DOHH2 (cell line): ENCODE results near the gene DES.

ENCODE experiments used
- H3F3A ChIP-seq: fragments of 200-600 bp; sonication (generic), shearing (Covaris generic); 2 replicates; pipeline ENCODE4 v1.6.0; 2016; ENCODE audit warnings: antibody characterized with exemption, mild to moderate bottlenecking; ENCODE audit not compliant: control insufficient read depth, insufficient read depth
- H3K27ac ChIP-seq: fragments of 200-600 bp; sonication (generic); 2 replicates; pipeline ENCODE4 v1.5.1; 2014; ENCODE audit warnings: low read depth, mild to moderate bottlenecking, low read length, moderate library complexity
- H3K27me3 ChIP-seq: fragments of 200-600 bp; sonication (generic); 2 replicates; pipeline ENCODE4 v1.6.1; 2014; ENCODE audit warnings: mild to moderate bottlenecking, low read length, mixed read lengths; ENCODE audit not compliant: control insufficient read depth
- H3K36me3 ChIP-seq: fragments of 200-600 bp; sonication (generic); 2 replicates; pipeline ENCODE4 v1.6.1; 2014; ENCODE audit warnings: mild to moderate bottlenecking, low read length, moderate library complexity, mixed read lengths; ENCODE audit not compliant: control insufficient read depth
- H3K4me1 ChIP-seq: fragments of 200-600 bp; sonication (generic); 2 replicates; pipeline ENCODE4 v1.6.1; 2014; ENCODE audit warnings: mild to moderate bottlenecking, low read length, mixed read lengths; ENCODE audit not compliant: control insufficient read depth
- H3K4me2 ChIP-seq: fragments of 200-600 bp; sonication (generic); 2 replicates; pipeline ENCODE4 v1.6.0; 2014; ENCODE audit warnings: mild to moderate bottlenecking, low read length, moderate library complexity
- H3K4me3 ChIP-seq: fragments of 200-600 bp; sonication (generic); 2 replicates; pipeline ENCODE4 v1.5.1; 2014; ENCODE audit warnings: mild to moderate bottlenecking, low read length, mixed read lengths
- H3K79me2 ChIP-seq: fragments of 200-600 bp; sonication (generic); 2 replicates; pipeline ENCODE4 v1.6.1; 2014; ENCODE audit warnings: mild to moderate bottlenecking, low read length, mixed read lengths; ENCODE audit not compliant: control insufficient read depth
- H3K9me2 ChIP-seq: fragments of 200-600 bp; sonication (generic); replicated peaks from 2 replicates; pipeline ENCODE4 v1.6.1; 2014; ENCODE audit warnings: mild to moderate bottlenecking, low read length, mixed read lengths; ENCODE audit not compliant: control insufficient read depth
- H3K9me3 ChIP-seq: fragments of 200-600 bp; sonication (generic); 2 replicates; pipeline ENCODE4 v1.6.1; 2014; ENCODE audit warnings: antibody characterized with exemption, low read length, mixed read lengths; ENCODE audit not compliant: control insufficient read depth, insufficient read depth
- H4K20me1 ChIP-seq: fragments of 200-600 bp; sonication (generic); 2 replicates; pipeline ENCODE4 v1.6.0; 2014; ENCODE audit warnings: low read depth, mild to moderate bottlenecking, antibody characterized with exemption, low read length, moderate library complexity; ENCODE audit not compliant: control insufficient read depth, insufficient read depth
- CTCF ChIP-seq: fragments of 200-600 bp; sonication (generic); IDR thresholded peaks from one replicate; pipeline ENCODE4 v1.5.1; 2014; ENCODE audit warnings: antibody characterized with exemption, mild to moderate bottlenecking, low read depth, low read length; ENCODE audit not compliant: poor library complexity, severe bottlenecking
- EZH2phosphoT487 ChIP-seq: fragments of 200-600 bp; sonication (generic); IDR thresholded peaks from 2 replicates; pipeline ENCODE4 v1.6.1; 2017; ENCODE audit warnings: borderline replicate concordance, mild to moderate bottlenecking, antibody characterized with exemption, low read length, moderate library complexity, mixed read lengths

The DES gene

DNA sequence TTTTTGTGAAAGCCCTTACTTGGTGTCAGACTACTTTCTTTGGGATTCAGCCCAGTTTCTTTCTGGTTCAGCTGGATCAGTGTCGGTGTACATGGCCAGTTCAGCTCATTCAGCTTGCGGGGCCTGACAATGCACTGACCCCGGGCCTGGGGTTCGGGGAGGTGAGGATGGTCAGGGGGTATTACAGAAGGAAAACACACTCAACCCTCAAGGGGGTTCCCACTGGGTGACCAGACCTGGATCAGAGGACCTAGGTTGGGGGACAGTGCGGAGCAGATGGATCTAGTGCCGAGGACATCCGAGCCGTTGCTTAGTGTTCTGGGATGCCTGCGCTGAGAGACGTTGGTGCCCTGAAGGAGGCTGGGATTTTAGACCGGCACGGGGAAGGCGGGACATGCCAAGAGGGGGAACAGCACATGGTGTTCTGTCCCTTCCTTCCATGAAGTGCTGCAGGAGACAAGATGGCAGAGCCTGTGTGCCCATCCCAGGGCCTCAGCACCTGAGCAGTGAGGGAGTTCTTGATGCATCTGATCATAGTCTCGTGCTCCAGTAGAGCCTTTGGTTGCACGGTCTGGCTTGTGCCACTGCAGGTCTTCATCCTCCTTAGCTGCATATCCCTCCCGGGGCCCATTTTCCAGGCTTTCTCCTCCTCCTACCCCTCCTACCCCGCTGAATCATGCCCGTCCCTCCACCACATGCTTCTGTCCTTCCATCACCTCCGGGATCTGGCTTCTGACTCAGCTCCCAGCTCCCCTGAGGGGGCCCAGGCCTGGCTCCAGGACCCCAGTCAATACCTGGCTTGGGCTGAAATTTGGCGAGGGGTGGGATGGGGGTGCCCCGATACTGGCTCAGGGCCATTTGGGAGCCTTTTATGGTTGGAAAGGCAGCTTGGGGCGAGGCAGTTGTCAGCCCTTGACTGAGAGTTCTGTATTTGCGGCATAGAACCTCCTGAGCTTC lies 34.5 kb downstream of the DES start:
- Histone ChIP-seq H3K79me2 (no peaks in the 10 kb centered on the region), H4K20me1 (no peaks in the 10 kb centered on the region), H3K36me3 (no peaks in the 10 kb centered on the region), H3K27me3 (peaks cover 12% of the 10 kb centered on the region), H3K9me2 (no peaks in the 10 kb centered on the region), H3K9me3 (no peaks in the 10 kb centered on the region), H3K27ac (no peak overlapping the region), H3K4me3 (no peak overlapping the region), H3K4me1 (no peaks in the 10 kb centered on the region), H3F3A (no peaks in the 10 kb centered on the region), H3K4me2 (no peak overlapping the region)
- TF ChIP-seq EZH2phosphoT487 (no peak), CTCF (no peak)

GRCh38 chr2:219453671-219454590 lies 35.8 kb downstream of the DES start:
- H3K9me3 ChIP-seq: no peaks in the 10 kb centered on the region
- TF ChIP-seq CTCF (no peak), EZH2phosphoT487 (no peak)
- no peak overlapping the region for H3K27ac ChIP-seq
- no peaks in the 10 kb centered on the region for H3F3A ChIP-seq
- H3K4me2 ChIP-seq: no peak overlapping the region
- H3K4me3 ChIP-seq: no peak overlapping the region
- peaks cover 12% of the 10 kb centered on the region for H3K27me3 ChIP-seq
- H3K9me2 ChIP-seq: no peaks in the 10 kb centered on the region
- no peaks in the 10 kb centered on the region for H4K20me1 ChIP-seq
- H3K36me3 ChIP-seq: no peaks in the 10 kb centered on the region
- H3K4me1 ChIP-seq: no peaks in the 10 kb centered on the region
- H3K79me2 ChIP-seq: no peaks in the 10 kb centered on the region

DNA sequence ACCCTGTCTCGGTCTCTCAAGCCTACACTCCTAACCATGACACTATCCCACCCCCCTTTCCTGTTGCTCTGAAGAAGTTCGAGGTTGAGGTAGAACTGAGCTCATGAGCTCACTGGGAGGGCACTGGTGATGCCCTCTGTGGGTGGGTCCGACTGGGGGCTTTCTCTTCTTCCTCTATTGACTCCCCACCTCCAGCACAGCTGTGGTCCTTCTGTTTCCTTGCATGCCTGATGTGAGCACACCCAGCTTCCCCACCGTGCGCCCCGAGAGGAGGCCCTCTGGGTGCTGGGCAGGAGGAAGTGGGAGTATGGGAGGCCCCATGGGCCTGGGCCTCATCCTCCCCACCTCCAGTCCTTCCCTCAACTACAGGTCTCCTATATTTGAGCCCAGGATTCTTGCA lies 37.4 kb downstream of the DES start:
- peaks cover 4% of the 10 kb centered on the region; the same call in 1 of the 2 replicates for H3K27me3 ChIP-seq
- no peaks in the 10 kb centered on the region for H3F3A ChIP-seq

More for the DNA sequence above, 37.4 kb downstream of the DES start:
- Histone ChIP-seq H3K4me3 (no peak overlapping the region), H3K4me1 (no peaks in the 10 kb centered on the region), H3K9me2 (no peaks in the 10 kb centered on the region), H3K4me2 (no peak overlapping the region), H3K36me3 (no peaks in the 10 kb centered on the region), H4K20me1 (no peaks in the 10 kb centered on the region), H3K9me3 (no peaks in the 10 kb centered on the region), H3K27ac (no peak overlapping the region), H3K79me2 (no peaks in the 10 kb centered on the region)
- no peak for TF ChIP-seq CTCF
- TF ChIP-seq EZH2phosphoT487: no peak
